Ovary (tissue), 9 donors: Measurements from ENCODE around the gene MAL. TPM values are rescaled to one million over a fixed set of nuclear protein-coding genes. Genes with fewer than 3 reads are reported as not detected.

ENCODE experiments used
- DNase-seq, 5 donors: peaks; one replicate each; pipeline ENCODE4 v3.0.0-alpha.2; 2019 to 2020
- H3K27ac ChIP-seq, 2 donors: fragments of 200-600 bp; one replicate each; pipeline versions ENCODE4 v1.5.1 to v1.8.0; 2019 to 2022
- H3K27me3 ChIP-seq: fragments of 200-600 bp; one replicate; pipeline ENCODE4 v1.8.0; 2022
- H3K36me3 ChIP-seq: fragments of 200-600 bp; sonication (generic); one replicate; pipeline ENCODE4 v1.5.1; 2019
- H3K4me1 ChIP-seq: one replicate; pipeline ENCODE4 v1.8.1; 2013; ENCODE audit warnings: mild to moderate bottlenecking, moderate library complexity; ENCODE audit not compliant: insufficient read depth
- H3K4me3 ChIP-seq: fragments of 200-600 bp; sonication (generic); one replicate; pipeline ENCODE4 v1.5.1; 2017
- H3K9me3 ChIP-seq, 2 donors: fragments of 200-600 bp in 1 of 2; sonication (generic) in 1 of 2; one replicate each; pipeline versions ENCODE4 v1.5.1 to v1.8.1; 2013 to 2019; ENCODE audit warnings: mild to moderate bottlenecking in 1 of 2, moderate library complexity in 1 of 2
- CTCF ChIP-seq, 3 donors: fragments of 450-650 bp in 2 of 3; fragments of 200-600 bp in 1 of 3; IDR thresholded peaks; one replicate each; pipeline versions ENCODE4 v1.5.1 to v1.8.0; 2016 to 2022; ENCODE audit warnings: antibody characterized with exemption in 3 of 3, mild to moderate bottlenecking in 1 of 3
- EP300 ChIP-seq: sonication (generic); formaldehyde crosslinking; IDR thresholded peaks from one replicate; pipeline ENCODE4 v1.6.1; 2017; ENCODE audit warnings: antibody characterized with exemption
- POLR2A ChIP-seq: fragments of 450-650 bp; IDR thresholded peaks from one replicate; pipeline ENCODE4 v1.6.1; 2017; ENCODE audit warnings: antibody characterized with exemption, mild to moderate bottlenecking, moderate library complexity
- WGBS, 3 donors: extraction: QIAGEN DNeasy Blood & Tissue Kit in 1 of 3; methylation state at CpG; one replicate each; pipeline versions ENCODE4 v1.1.5 to v1.1.7; 2013 to 2017; 5-methylcytosine and 5-hydroxymethylcytosine counted together
- intact Hi-C, 4 donors: fragments of 100-400 bp; cut with DNase I; formaldehyde crosslinking; loops; one replicate each; pipeline versions ENCODE4 v1.11.0 to v1.15.1; 2022 to 2023
- polyA plus RNA-seq, 2 donors: library from polyadenylated mRNA; stranded (reverse); fragments of 200-250 nt in 1 of 2; fragments of 350-450 nt in 1 of 2; fragmentation: Illumina TruSeq in 1 of 2; extraction: RNeasy Lipid Tissue Mini Kit (QIAGEN cat#74804) in 1 of 2; gene quantifications; one replicate each; pipeline ENCODE4 v1.2.3, GENCODE V29; 2013 to 2014
- total RNA-seq, 7 donors: library from RNA; depleted of rRNA in 2 of 7; stranded (reverse); fragments of >200 nt in 2 of 7; fragmentation: NEBNext Ultra II Directional in 3 of 7; extraction: Animal tissue kit (Norgen Biotek cat#: 25700) in 3 of 7; gene quantifications; one replicate each; pipeline versions ENCODE4 v1.1.0 to v1.2.4, GENCODE V29; 2016 to 2023
- donor health status: DM: no; HTN: no; CAD: no; lungs with moderate emphysema.
- donor health status: DM: no; HTN: no; CAD: no.
- donor health status: Bipolar disorder and iron deficiency.
- donor health status: DM: yes; HTN: yes; CAD: no.
- donor health status: DM: no; HTN: no; CAD: no.
- donor health status: DM: yes; HTN: yes; CAD: no.

Gene MAL
- total and polyA plus RNA-seq, 9 donors = 0.45 to 4.7 (median 1.6) TPM; not detected in 2

- intact Hi-C loops = no loop called here
- 72 to 77% (median 77%) methylated on average over 10 of the region's 10 CpGs for whole genome bisulfite sequencing, 3 donors
- TF ChIP-seq POLR2A (no peak), EP300 (no peak), CTCF (IDR thresholded peaks at IDR 0.05) (no peak)
These were observed 7.2 kb upstream of the MAL start for GRCh38 chr2:95018301-95018700.

GRCh38 chr2:95018861-95019550 lies 6.5 kb upstream of the MAL start:
- 76 to 81% (median 78%) methylated on average over 12 of the region's 12 CpGs for WGBS, 3 donors
- no peak for TF ChIP-seq CTCF (IDR thresholded peaks at IDR 0.05)
- TF ChIP-seq EP300 = no peak
- no peak for TF ChIP-seq POLR2A
- H3K27ac ChIP-seq = no peak overlapping the region
- no peaks in the 10 kb centered on the region for H3K27me3 ChIP-seq
- H3K36me3 ChIP-seq = no peaks in the 10 kb centered on the region
- H3K9me3 ChIP-seq = no peaks in the 10 kb centered on the region
- intact Hi-C loops = no loop called here
- H3K4me3 ChIP-seq = no peak overlapping the region
- no peaks in the 10 kb centered on the region for H3K4me1 ChIP-seq
- no peak for DNase-seq

More at GRCh38 chr2:95018301-95018700, 7.2 kb upstream of the MAL start:
- H3K4me1 ChIP-seq = no peaks in the 10 kb centered on the region
- H3K9me3 ChIP-seq = no peaks in the 10 kb centered on the region
- H3K36me3 ChIP-seq = no peaks in the 10 kb centered on the region
- H3K4me3 ChIP-seq = no peak overlapping the region
- DNase-seq = no peak
- H3K27ac ChIP-seq = no peak overlapping the region
- no peaks in the 10 kb centered on the region for H3K27me3 ChIP-seq

- Histone ChIP-seq H3K4me1 (no peaks in the 10 kb centered on the region), H3K27ac (no peak overlapping the region), H3K4me3 (no peak overlapping the region), H3K36me3 (no peaks in the 10 kb centered on the region), H3K27me3 (no peaks in the 10 kb centered on the region), H3K9me3 (no peaks in the 10 kb centered on the region)
- WGBS, 3 donors = 71 to 77% (median 71%) methylated on average over 4 of the region's 4 CpGs
- intact Hi-C loops = no loop called here
- no peak for TF ChIP-seq EP300
- TF ChIP-seq POLR2A = no peak
- TF ChIP-seq CTCF (IDR thresholded peaks at IDR 0.05) = no peak
- no peak for DNase-seq
These were observed 5.9 kb upstream of the MAL start for GRCh38 chr2:95019572-95019971.

- Histone ChIP-seq H3K27me3 (no peaks in the 10 kb centered on the region), H3K4me1 (no peaks in the 10 kb centered on the region), H3K9me3 (no peaks in the 10 kb centered on the region), H3K27ac (no peak overlapping the region), H3K36me3 (no peaks in the 10 kb centered on the region), H3K4me3 (no peak overlapping the region)
- TF ChIP-seq POLR2A = no peak
- TF ChIP-seq EP300 = no peak
- TF ChIP-seq CTCF (IDR thresholded peaks at IDR 0.05) = no peak
- no peak for DNase-seq
- 75 to 84% (median 77%) methylated on average over 9 of the region's 9 CpGs for WGBS, 3 donors
- intact Hi-C loops = no loop called here
These were observed 5.1 kb upstream of the MAL start for GRCh38 chr2:95020275-95021022.
